Caco-2 (cell line): ENCODE data around the gene KIF6. TPM values are rescaled to one million over a fixed set of nuclear protein-coding genes. Genes with fewer than 3 reads are reported as not detected.

Experiments used
- BruUV-seq: library from RNA; stranded (reverse); fragments of 400-500 nt; replicated peaks from 2 replicates; lab custom pipeline; 2021; lab: Mats Ljungman, UMichigan
- CTCF ChIA-PET: fragments of 300-600 bp; sonication (Branson Sonifier 250); formaldehyde crosslinking; loops from one replicate; lab custom pipeline; 2022; ENCODE audit warnings: antibody characterized with exemption; lab: Charles Lee
- POLR2A ChIA-PET: fragments of 300-600 bp; sonication (Branson Sonifier 250); formaldehyde crosslinking; loops from one replicate; lab custom pipeline; 2022; ENCODE audit warnings: antibody characterized with exemption; lab: Charles Lee
- DNase-seq, 2 experiments: peaks; one replicate each; pipeline versions ENCODE4 v3.0.0 to v3.0.0-alpha.2; 2020 to 2022
- H3K27me3 ChIP-seq: replicated peaks from 2 replicates; pipeline ENCODE4 v1.6.0; 2011; ENCODE audit warnings: low read length; ENCODE audit not compliant: control insufficient read depth, insufficient read depth
- H3K36me3 ChIP-seq: 2 replicates; pipeline ENCODE4 v1.5.1; 2011; ENCODE audit warnings: low read length; ENCODE audit not compliant: control insufficient read depth, insufficient read depth
- H3K4me1 ChIP-seq: fragments of 250-450 bp; sonication (Bioruptor Pico); 2 replicates; pipeline ENCODE4 v1.5.1; 2020; ENCODE audit warnings: mild to moderate bottlenecking
- H3K4me3 ChIP-seq: 2 replicates; pipeline ENCODE4 v1.5.1; 2011; ENCODE audit warnings: low read depth, mild to moderate bottlenecking, control low read depth, low read length
- H3K9me3 ChIP-seq: fragments of 250-450 bp; sonication (Bioruptor Pico); 2 replicates; pipeline ENCODE4 v1.5.1; 2020; ENCODE audit warnings: mild to moderate bottlenecking, moderate library complexity
- H3K27ac Mint-ChIP-seq: one replicate; pipeline ENCODE4 v1.8.0; 2022; ENCODE audit warnings: mixed read lengths; ENCODE audit not compliant: unreplicated experiment
- H3K27me3 Mint-ChIP-seq: one replicate; pipeline ENCODE4 v1.8.0; 2022; ENCODE audit warnings: mixed read lengths; ENCODE audit not compliant: insufficient read depth, unreplicated experiment
- H3K36me3 Mint-ChIP-seq: one replicate; pipeline ENCODE4 v1.8.0; 2022; ENCODE audit warnings: mild to moderate bottlenecking, mixed read lengths; ENCODE audit not compliant: insufficient read depth, unreplicated experiment
- H3K4me1 Mint-ChIP-seq: one replicate; pipeline ENCODE4 v1.8.0; 2022; ENCODE audit warnings: low read depth, mixed read lengths; ENCODE audit not compliant: unreplicated experiment
- H3K4me3 Mint-ChIP-seq: one replicate; pipeline ENCODE4 v1.8.0; 2022; ENCODE audit warnings: mild to moderate bottlenecking, moderate library complexity, mixed read lengths; ENCODE audit not compliant: unreplicated experiment
- H3K9me3 Mint-ChIP-seq: one replicate; pipeline ENCODE4 v1.8.0; 2022; ENCODE audit warnings: mixed read lengths; ENCODE audit not compliant: unreplicated experiment
- intact Hi-C: fragments of 100-400 bp; cut with micrococcal nuclease; formaldehyde crosslinking; loops from one replicate; pipeline ENCODE4 v1.10.0; 2022; ENCODE audit not compliant: unreplicated experiment
- total RNA-seq: library from RNA; stranded (reverse); gene quantifications from 2 replicates; pipeline ENCODE4 v1.2.3, GENCODE V29; 2022
- TF ChIP-seq, protein P1 (sequence below), 2 experiments: fragments of 200-600 bp in 1 of 2; IDR thresholded peaks; 1 replicate in 1 of 2; 2 replicates in 1 of 2; pipeline versions ENCODE4 v1.5.1 to v1.8.0; 2011 to 2022; ENCODE audit warnings: antibody characterized with exemption in 1 of 2, control low read depth in 1 of 2, inconsistent platforms in 1 of 2, low read depth in 1 of 2, low read length in 1 of 2, mild to moderate bottlenecking in 1 of 2, moderate library complexity in 1 of 2; ENCODE audit not compliant: insufficient read depth in 1 of 2, severe bottlenecking in 1 of 2, unreplicated experiment in 1 of 2

Gene KIF6
- total RNA-seq, 1 experiment from 2014 or later, result not detected

DNA sequence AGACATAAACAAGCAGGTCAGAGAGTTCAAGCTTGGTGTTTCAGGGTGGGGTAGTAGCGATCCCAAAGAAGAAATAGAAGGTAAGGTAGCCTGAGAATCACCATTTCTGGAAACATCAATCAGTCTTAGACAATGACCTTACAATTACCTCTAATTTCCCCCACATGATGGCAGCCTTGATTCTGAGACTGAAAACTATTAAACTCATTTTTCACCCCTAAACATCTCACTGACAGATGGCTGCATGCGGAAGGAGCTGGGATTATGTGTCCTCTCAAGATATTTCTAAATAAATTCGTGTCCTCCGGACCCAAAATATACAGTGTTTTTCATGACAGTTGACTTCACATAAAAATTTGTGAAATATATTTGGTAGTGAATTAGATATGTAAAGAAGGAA, 61.0 kb downstream of the KIF6 start:
- Histone ChIP-seq H3K9me3 (no peaks in the 10 kb centered on the region), H3K36me3 (no peaks in the 10 kb centered on the region), H3K4me1 (peaks cover 2% of the 10 kb centered on the region; the same call in 1 of the 2 replicates), H3K27me3 (no peaks in the 10 kb centered on the region), H3K4me3 (no peak overlapping the region)
- Mint-ChIP-seq H3K9me3 (no peaks in the 10 kb centered on the region), H3K4me1 (peaks cover 3% of the 10 kb centered on the region), H3K27me3 (peaks cover 16% of the 10 kb centered on the region), H3K36me3 (no peaks in the 10 kb centered on the region), H3K27ac (no peak overlapping the region), H3K4me3 (no peak overlapping the region)
- ChIA-PET CTCF (interaction anchor here (0.6 kb wide), 1 partner anchor 496 kb away, joined by 3 read pairs; no protein-coding TSS in a partner anchor), POLR2A (no interaction called here)
- TF ChIP-seq, protein P1, sequence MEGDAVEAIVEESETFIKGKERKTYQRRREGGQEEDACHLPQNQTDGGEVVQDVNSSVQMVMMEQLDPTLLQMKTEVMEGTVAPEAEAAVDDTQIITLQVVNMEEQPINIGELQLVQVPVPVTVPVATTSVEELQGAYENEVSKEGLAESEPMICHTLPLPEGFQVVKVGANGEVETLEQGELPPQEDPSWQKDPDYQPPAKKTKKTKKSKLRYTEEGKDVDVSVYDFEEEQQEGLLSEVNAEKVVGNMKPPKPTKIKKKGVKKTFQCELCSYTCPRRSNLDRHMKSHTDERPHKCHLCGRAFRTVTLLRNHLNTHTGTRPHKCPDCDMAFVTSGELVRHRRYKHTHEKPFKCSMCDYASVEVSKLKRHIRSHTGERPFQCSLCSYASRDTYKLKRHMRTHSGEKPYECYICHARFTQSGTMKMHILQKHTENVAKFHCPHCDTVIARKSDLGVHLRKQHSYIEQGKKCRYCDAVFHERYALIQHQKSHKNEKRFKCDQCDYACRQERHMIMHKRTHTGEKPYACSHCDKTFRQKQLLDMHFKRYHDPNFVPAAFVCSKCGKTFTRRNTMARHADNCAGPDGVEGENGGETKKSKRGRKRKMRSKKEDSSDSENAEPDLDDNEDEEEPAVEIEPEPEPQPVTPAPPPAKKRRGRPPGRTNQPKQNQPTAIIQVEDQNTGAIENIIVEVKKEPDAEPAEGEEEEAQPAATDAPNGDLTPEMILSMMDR (IDR thresholded peaks at IDR 0.05; ENCODE audit: insufficient read depth in 1 of 2, low read depth in 1 of 2, low read length in 1 of 2, severe bottlenecking in 1 of 2, unreplicated experiment in 1 of 2), result no peak
- BruUV-seq, result no TSS peak
- DNase-seq, result no peak
- intact Hi-C loops, result no loop called here

DNA sequence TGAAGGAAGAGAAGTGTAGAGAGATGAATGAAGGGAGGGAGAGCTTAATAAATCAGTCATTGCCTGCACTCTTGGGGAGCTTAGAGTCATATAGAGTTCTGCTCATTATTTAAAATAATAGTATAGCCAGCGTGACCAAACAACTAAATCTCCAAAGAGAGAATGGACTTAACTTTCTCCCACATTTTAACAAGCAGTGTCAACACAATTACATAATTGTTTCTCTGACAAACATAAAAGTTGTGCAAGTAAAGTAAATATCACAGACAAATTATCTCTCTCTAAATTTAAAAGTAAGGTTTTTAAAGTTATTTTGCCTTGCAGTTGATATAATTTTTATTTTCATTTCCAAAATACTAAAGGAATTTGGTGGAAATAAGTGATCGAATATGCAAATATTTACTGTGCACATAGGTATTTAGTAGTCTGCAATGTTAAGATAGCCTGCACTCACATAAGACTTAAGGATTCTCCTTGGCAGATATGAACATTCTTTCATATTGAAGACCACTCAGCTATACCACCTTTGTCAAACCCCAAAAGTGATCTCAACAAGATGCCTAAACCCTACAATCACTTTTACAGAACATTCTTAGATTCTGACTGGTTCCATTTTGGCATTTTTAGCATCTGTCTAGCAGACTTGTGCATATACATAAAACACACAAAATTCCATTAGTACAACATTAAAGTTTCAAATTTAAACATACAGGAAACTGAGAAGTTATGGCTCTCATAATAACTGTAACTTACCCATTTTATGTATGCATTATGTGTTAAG, 67.7 kb downstream of the KIF6 start:
- TF ChIP-seq, protein P1 (IDR thresholded peaks at IDR 0.05; ENCODE audit: insufficient read depth in 1 of 2, low read depth in 1 of 2, low read length in 1 of 2, severe bottlenecking in 1 of 2, unreplicated experiment in 1 of 2), result no peak
- H3K4me1 Mint-ChIP-seq, result no peaks in the 10 kb centered on the region
- no peak overlapping the region for H3K27ac Mint-ChIP-seq
- no peaks in the 10 kb centered on the region for H3K4me1 ChIP-seq
- BruUV-seq, result no TSS peak
- H3K9me3 Mint-ChIP-seq, result no peaks in the 10 kb centered on the region
- ChIA-PET CTCF (no interaction called here), POLR2A (no interaction called here)
- no peak overlapping the region for H3K4me3 ChIP-seq
- no peak for DNase-seq
- H3K27me3 Mint-ChIP-seq, result peaks cover 10% of the 10 kb centered on the region
- no peaks in the 10 kb centered on the region for H3K9me3 ChIP-seq
- no peaks in the 10 kb centered on the region for H3K36me3 ChIP-seq
- no peak overlapping the region for H3K4me3 Mint-ChIP-seq
- intact Hi-C loops, result no loop called here
- H3K27me3 ChIP-seq, result no peaks in the 10 kb centered on the region
- no peaks in the 10 kb centered on the region for H3K36me3 Mint-ChIP-seq

DNA sequence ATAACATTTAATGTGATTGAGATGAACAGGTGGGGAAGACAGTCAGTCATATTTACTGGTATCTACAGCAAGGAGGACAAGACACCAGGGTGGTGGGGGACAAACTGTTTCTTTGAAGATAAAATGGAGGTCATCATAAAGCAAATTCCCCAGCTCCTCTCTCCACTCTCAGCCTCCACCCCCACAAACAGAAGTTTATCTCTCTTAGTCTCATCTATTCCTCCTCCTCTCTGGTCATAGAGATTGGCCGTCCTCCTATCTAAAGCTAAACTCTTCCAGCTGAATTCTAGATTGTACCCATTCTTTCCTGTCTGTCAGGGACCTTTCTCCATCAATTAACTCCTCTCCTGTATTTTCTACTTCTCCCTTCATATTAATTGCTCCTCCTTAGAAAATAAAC, 71.1 kb downstream of the KIF6 start:
- Histone ChIP-seq H3K9me3 (no peaks in the 10 kb centered on the region), H3K4me1 (no peaks in the 10 kb centered on the region), H3K36me3 (no peaks in the 10 kb centered on the region), H3K4me3 (no peak overlapping the region), H3K27me3 (no peaks in the 10 kb centered on the region)
- Mint-ChIP-seq H3K9me3 (no peaks in the 10 kb centered on the region), H3K4me1 (no peaks in the 10 kb centered on the region), H3K4me3 (no peak overlapping the region), H3K27ac (no peak overlapping the region), H3K36me3 (no peaks in the 10 kb centered on the region), H3K27me3 (peaks cover 10% of the 10 kb centered on the region)
- BruUV-seq, result no TSS peak
- POLR2A ChIA-PET, result no interaction called here
- TF ChIP-seq, protein P1 (IDR thresholded peaks at IDR 0.05; ENCODE audit: insufficient read depth in 1 of 2, low read depth in 1 of 2, low read length in 1 of 2, severe bottlenecking in 1 of 2, unreplicated experiment in 1 of 2), result no peak
- CTCF ChIA-PET, result no interaction called here
- DNase-seq, result no peak
- intact Hi-C loops, result no loop called here
